PC-3 (cell line): Measurements from ENCODE around the gene ALKBH6. TPM values are rescaled to one million over a fixed set of nuclear protein-coding genes. Genes with fewer than 3 reads are reported as not detected.

Source experiments
- ATAC-seq: fragments of 200-7000 bp; cut with Tn5 transposase; 2 replicates; pipeline ENCODE4 v1.9.1; 2020; ENCODE audit warnings: mild to moderate bottlenecking, moderate library complexity
- BruUV-seq: library from RNA; stranded (reverse); fragments of 400-500 nt; replicated peaks from 2 replicates; lab custom pipeline; 2021; lab: Mats Ljungman, UMichigan
- CTCF ChIA-PET: fragments of 300-600 bp; sonication (Branson Sonifier 250); formaldehyde crosslinking; loops from one replicate; lab custom pipeline; 2022; ENCODE audit warnings: antibody characterized with exemption; lab: Charles Lee
- POLR2A ChIA-PET: fragments of 300-600 bp; sonication (Branson Sonifier 250); formaldehyde crosslinking; loops from one replicate; lab custom pipeline; 2022; ENCODE audit warnings: antibody characterized with exemption; ENCODE audit not compliant: unreplicated experiment; lab: Charles Lee
- DNase-seq: peaks from one replicate; pipeline ENCODE4 v3.0.0-alpha.2; 2015
- H2AFZ ChIP-seq: fragments of 300-600 bp; sonication (generic); 2 replicates; pipeline ENCODE4 v1.6.0; 2016; ENCODE audit warnings: antibody characterized with exemption, low read length
- H3F3A ChIP-seq: fragments of 300-600 bp; sonication (generic); one replicate; pipeline ENCODE4 v1.6.0; 2017; ENCODE audit warnings: antibody characterized with exemption, low read length, control low read depth, mild to moderate bottlenecking; ENCODE audit not compliant: unreplicated experiment
- H3K27ac ChIP-seq: fragments of 300-600 bp; sonication (generic); 2 replicates; pipeline ENCODE4 v1.5.1; 2016; ENCODE audit warnings: mild to moderate bottlenecking, low read length
- H3K27me3 ChIP-seq: fragments of 300-600 bp; sonication (generic); 2 replicates; pipeline ENCODE4 v1.6.1; 2016; ENCODE audit warnings: low read length, mixed read lengths
- H3K36me3 ChIP-seq: fragments of 300-600 bp; sonication (generic); 2 replicates; pipeline ENCODE4 v1.6.1; 2016; ENCODE audit warnings: low read depth, mixed run types, low read length, mixed read lengths
- H3K4me1 ChIP-seq: fragments of 300-600 bp; sonication (generic); 2 replicates; pipeline ENCODE4 v1.5.1; 2016; ENCODE audit warnings: low read length; ENCODE audit not compliant: insufficient read depth
- H3K4me2 ChIP-seq: fragments of 300-600 bp; sonication (generic); 2 replicates; pipeline ENCODE4 v1.6.0; 2016; ENCODE audit warnings: low read length
- H3K4me3 ChIP-seq: fragments of 300-600 bp; sonication (generic); 2 replicates; pipeline ENCODE4 v1.5.1; 2016; ENCODE audit warnings: mild to moderate bottlenecking, low read length, mixed read lengths
- H3K79me2 ChIP-seq: fragments of 300-600 bp; sonication (generic); 2 replicates; pipeline ENCODE4 v1.6.1; 2017; ENCODE audit warnings: low read length, mixed read lengths
- H3K9ac ChIP-seq: fragments of 300-600 bp; sonication (generic); 2 replicates; pipeline ENCODE4 v1.6.0; 2016; ENCODE audit warnings: mild to moderate bottlenecking, low read length
- H3K9me2 ChIP-seq: fragments of 300-600 bp; sonication (generic); replicated peaks from 2 replicates; pipeline ENCODE4 v1.6.1; 2016; ENCODE audit warnings: mixed run types, low read length, mixed read lengths
- H3K9me3 ChIP-seq: fragments of 300-600 bp; sonication (generic); 2 replicates; pipeline ENCODE4 v1.6.1; 2016; ENCODE audit warnings: low read length, mixed read lengths
- H4K20me1 ChIP-seq: fragments of 300-600 bp; sonication (generic); 2 replicates; pipeline ENCODE4 v1.6.1; 2016; ENCODE audit warnings: low read length, mixed read lengths
- CTCF ChIP-seq: fragments of 300-600 bp; sonication (generic); conservative IDR thresholded peaks from 2 replicates; pipeline ENCODE4 v1.5.1; 2017; ENCODE audit warnings: antibody characterized with exemption, low read depth, mild to moderate bottlenecking, low read length
- EZH2 ChIP-seq: fragments of 300-600 bp; sonication (generic); IDR thresholded peaks from one replicate; pipeline ENCODE4 v1.6.1; 2017; ENCODE audit warnings: antibody characterized with exemption, mild to moderate bottlenecking, low read length; ENCODE audit not compliant: unreplicated experiment
- EZH2phosphoT487 ChIP-seq: fragments of 300-600 bp; sonication (generic); IDR thresholded peaks from 2 replicates; pipeline ENCODE4 v1.6.1; 2018; ENCODE audit warnings: mild to moderate bottlenecking, antibody characterized with exemption, low read length, borderline replicate concordance
- intact Hi-C: fragments of 100-400 bp; cut with micrococcal nuclease; formaldehyde crosslinking; loops from 2 replicates; pipeline ENCODE4 v1.9.0; 2023
- total RNA-seq: library from RNA; depleted of rRNA; stranded (reverse); fragments of >200 nt; gene quantifications from 2 replicates; pipeline ENCODE4 v1.2.3, GENCODE V29; 2014

Gene ALKBH6
- total RNA-seq, 1 experiment from 2014 or later, result 38.4 TPM

- Histone ChIP-seq H3K79me2 (no peaks in the 10 kb centered on the region), H3K36me3 (no peaks in the 10 kb centered on the region), H3K27me3 (no peaks in the 10 kb centered on the region), H3K4me1 (no peaks in the 10 kb centered on the region), H3K4me3 (no peak overlapping the region), H3K9ac (no peak overlapping the region), H3K9me2 (no peaks in the 10 kb centered on the region), H2AFZ (no peak overlapping the region), H3K4me2 (no peak overlapping the region), H3K27ac (no peak overlapping the region), H3F3A (no peaks in the 10 kb centered on the region), H4K20me1 (no peaks in the 10 kb centered on the region), H3K9me3 (no peaks in the 10 kb centered on the region)
- ChIA-PET POLR2A (no interaction called here), CTCF (no interaction called here)
- intact Hi-C loops, result no loop called here
- ATAC-seq (no peak), DNase-seq (no peak)
- BruUV-seq, result no TSS peak
- no peak for TF ChIP-seq EZH2
- no peak for TF ChIP-seq EZH2phosphoT487
- no peak for TF ChIP-seq CTCF
Measured at GRCh38 chr19:35978271-35978670, 35.7 kb downstream of the ALKBH6 start.

- no peak for TF ChIP-seq EZH2phosphoT487
- TF ChIP-seq CTCF, result 0 out of 2 replicates have a peak, but pooled peaks have one; percentile 25
- no peak for TF ChIP-seq EZH2
- ATAC-seq (no peak), DNase-seq (no peak)
- no peak overlapping the region for H3K4me3 ChIP-seq
- no peaks in the 10 kb centered on the region for H3K79me2 ChIP-seq
- POLR2A ChIA-PET, result no interaction called here
- H2AFZ ChIP-seq, result no peak overlapping the region
- no peak overlapping the region for H3K27ac ChIP-seq
- CTCF ChIA-PET, result no interaction called here
- H4K20me1 ChIP-seq, result no peaks in the 10 kb centered on the region
- H3K27me3 ChIP-seq, result no peaks in the 10 kb centered on the region
- no peaks in the 10 kb centered on the region for H3K9me2 ChIP-seq
- intact Hi-C loops, result no loop called here
- no peaks in the 10 kb centered on the region for H3K36me3 ChIP-seq
- H3F3A ChIP-seq, result no peaks in the 10 kb centered on the region
- BruUV-seq, result no TSS peak
- no peak overlapping the region for H3K4me2 ChIP-seq
- no peaks in the 10 kb centered on the region for H3K4me1 ChIP-seq
- no peak overlapping the region for H3K9ac ChIP-seq
- H3K9me3 ChIP-seq, result no peaks in the 10 kb centered on the region
Measured at GRCh38 chr19:35977446-35978222, 36.4 kb downstream of the ALKBH6 start.

GRCh38 chr19:35975608-35976214 lies 38.3 kb downstream of the ALKBH6 start:
- H3K4me1 ChIP-seq, result no peaks in the 10 kb centered on the region
- no peak overlapping the region for H3K4me2 ChIP-seq
- no peak overlapping the region for H2AFZ ChIP-seq
- no peaks in the 10 kb centered on the region for H3K9me2 ChIP-seq
- H3K4me3 ChIP-seq, result no peak overlapping the region
- intact Hi-C loops, result no loop called here
- no peak for TF ChIP-seq EZH2phosphoT487
- TF ChIP-seq EZH2, result no peak
- no peak for TF ChIP-seq CTCF
- H3K36me3 ChIP-seq, result no peaks in the 10 kb centered on the region
- BruUV-seq, result no TSS peak
- H4K20me1 ChIP-seq, result no peaks in the 10 kb centered on the region
- H3K79me2 ChIP-seq, result no peaks in the 10 kb centered on the region
- DNase-seq (peak; percentile 18), ATAC-seq (no peak)
- POLR2A ChIA-PET, result no interaction called here
- no peaks in the 10 kb centered on the region for H3K27me3 ChIP-seq
- H3F3A ChIP-seq, result no peaks in the 10 kb centered on the region
- no peak overlapping the region for H3K27ac ChIP-seq
- CTCF ChIA-PET, result no interaction called here
- H3K9ac ChIP-seq, result no peak overlapping the region
- no peaks in the 10 kb centered on the region for H3K9me3 ChIP-seq
